Ecto neural progenitor cell (in vitro differentiated cells): ENCODE data around the gene ARNT2.
"Not testable (repeated sequence)": the region's sequence is repeated elsewhere in the genome, so short reads cannot be mapped to it uniquely, and the experiment has no call there.

Source experiments
- DNase-seq: peaks from one replicate; pipeline ENCODE4 v3.0.0-alpha.2; 2018; ENCODE audit warnings: low spot score

ARNT2 gene

GRCh38 chr15:80618685-80619400 lies 214.7 kb downstream of the ARNT2 start:
- no peak for DNase-seq

GRCh38 chr15:80619680-80620079 lies 215.5 kb downstream of the ARNT2 start:
- no peak for DNase-seq

DNA sequence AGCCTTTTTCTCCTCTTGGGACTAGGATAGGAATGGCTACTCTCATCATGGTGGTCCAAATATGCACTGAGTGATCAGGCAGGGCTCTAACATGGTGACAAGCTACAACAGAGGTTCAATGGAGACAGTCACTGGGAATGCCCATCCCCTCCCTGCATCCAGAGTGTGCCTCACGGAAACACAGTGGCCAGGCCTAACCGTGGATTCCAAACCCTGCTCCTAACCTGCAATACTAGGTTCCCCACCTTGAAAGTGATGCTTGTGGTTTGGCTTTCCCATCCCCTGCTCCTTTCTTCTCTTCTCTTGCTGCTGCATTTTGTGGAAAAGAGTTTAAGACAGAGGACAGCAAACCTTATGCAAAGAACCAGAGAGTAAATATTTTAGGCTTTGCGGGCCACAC lies 216.0 kb downstream of the ARNT2 start:
- DNase-seq, result no peak

DNA sequence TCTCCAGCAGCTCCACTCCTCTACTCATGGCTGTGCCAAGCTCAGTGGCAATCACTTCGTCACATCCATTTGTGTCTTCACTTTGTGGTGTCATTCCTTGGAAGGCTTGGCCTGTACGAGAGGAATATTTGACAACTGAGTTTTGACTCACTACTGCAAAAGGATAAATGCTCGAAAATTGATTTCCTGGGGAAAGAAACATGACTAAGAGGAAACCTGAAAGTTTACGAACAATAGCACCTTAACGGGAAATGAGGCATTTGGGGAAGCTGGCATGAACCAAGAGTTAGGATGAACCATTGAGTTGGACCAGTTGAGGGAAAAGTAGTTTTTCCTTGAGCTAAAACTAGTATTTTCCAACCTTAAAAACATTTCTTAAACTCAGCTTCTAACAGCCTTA lies 216.7 kb downstream of the ARNT2 start:
- no peak for DNase-seq

DNA sequence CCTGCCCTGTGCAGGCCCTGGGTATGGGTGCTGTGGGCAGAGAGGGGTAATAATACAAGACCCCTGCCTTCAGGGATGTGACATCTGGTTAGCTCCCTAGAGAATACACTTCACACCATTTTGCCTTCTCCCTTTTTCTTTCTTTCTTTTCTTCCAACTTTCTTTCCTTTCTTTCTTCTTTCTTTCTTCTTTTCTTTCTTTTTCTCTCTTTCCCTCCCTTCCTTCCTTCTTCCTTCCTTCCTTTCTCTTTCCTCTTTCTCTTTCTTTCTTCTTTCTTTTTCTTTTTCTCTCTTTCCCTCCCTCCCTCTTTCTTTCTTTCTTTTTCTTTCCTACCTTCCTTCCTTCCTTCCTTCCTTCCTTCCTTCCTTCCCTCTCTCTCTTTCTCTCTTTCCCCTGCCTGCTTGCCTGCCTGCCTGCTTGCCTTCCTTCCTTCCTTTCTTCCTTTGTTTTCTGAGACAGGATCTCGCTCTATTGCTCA lies 222.5 kb downstream of the ARNT2 start:
- DNase-seq, result no peak

GRCh38 chr15:80629355-80629754 lies 225.2 kb downstream of the ARNT2 start:
- no peak for DNase-seq

DNA sequence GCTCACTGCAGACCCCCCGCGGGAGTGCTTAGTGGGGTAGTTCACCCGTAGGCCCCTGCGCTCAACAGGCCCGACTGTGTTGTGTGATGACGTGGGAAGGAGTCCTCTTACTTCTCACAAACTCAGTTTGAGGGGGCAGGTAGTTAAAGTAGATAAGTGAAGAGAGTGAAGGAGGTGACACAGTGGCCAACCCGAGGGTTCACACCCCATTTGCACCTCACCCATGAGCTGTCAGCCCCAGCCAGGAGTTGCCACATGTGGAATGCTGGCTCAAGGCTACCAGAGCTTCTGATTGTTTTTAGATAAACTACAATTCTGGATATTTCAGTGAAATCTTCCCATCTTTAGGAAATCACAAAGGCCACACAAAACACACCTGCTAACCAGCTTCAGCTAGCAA lies 226.8 kb downstream of the ARNT2 start:
- no peak for DNase-seq

DNA sequence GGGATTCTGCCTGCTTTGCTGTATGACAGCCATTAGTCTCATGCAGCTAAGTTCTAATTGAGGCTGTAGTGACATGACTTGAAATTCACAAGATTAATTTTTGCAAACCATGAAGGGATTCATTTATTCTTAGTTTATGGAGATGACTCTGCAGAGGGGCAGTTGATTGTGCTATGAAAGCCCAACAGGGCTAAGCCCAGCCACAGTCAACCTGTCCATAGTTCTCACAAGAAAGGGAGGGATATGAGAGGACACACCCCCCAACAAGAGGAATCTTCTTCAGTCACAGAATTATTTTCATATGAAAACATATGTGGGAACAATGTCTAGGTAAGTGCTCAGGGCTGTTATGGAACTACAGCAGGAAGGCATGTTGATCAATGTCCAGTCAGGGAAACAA lies 229.0 kb downstream of the ARNT2 start:
- no peak for DNase-seq

GRCh38 chr15:80635953-80636352 lies 231.8 kb downstream of the ARNT2 start:
- no peak for DNase-seq

DNA sequence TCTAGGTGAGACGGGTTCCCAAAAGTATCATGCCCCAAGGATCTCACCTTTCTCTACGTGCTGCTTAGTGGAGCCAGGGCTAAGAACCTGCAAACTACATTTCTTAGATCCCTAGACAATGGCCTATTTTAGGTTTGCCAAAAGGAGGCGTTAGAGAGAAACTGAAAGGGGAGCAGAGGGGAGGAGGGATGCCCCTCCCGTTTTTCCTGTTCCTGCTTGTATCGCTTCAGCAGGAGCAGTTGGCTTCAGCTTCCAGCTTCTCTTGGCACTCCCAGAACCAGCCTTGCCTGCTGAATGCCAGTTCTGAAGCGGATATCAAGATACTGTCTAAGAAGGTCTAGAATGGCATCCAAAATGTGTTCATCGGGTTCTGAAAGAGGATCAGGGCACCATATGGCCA lies 232.5 kb downstream of the ARNT2 start:
- DNase-seq, result no peak

- DNase-seq, result no peak
Observed at GRCh38 chr15:80637747-80638146, 233.6 kb downstream of the ARNT2 start.

DNA sequence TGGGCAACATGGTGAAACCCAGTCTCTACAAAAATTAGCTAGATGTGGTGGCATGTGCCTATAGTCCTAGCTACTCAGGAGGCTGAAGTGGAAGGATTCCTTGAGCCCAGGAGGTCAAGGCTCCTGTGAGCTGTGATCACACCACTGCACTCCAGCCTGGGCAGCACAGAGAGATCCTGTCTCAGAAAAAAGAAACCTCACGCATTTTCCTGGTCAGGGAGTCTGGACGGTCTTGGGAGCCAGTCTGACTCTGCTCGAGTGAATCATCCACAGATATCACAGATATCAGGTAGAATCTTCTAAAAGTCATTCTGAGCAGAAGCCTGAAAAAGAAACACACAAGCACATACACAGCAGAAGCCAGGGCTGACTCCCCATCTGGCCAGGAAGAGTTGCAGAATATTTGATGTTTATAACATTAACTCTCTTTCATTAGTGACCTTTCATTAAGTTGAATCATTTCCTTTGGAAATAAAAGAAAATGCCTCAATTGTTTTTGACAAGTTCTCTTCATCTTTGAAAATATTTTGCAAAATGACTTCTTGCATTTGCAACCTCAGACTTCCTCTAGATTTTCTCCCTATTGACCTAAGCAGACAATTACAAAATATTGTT lies 234.5 kb downstream of the ARNT2 start:
- DNase-seq, result no peak

DNA sequence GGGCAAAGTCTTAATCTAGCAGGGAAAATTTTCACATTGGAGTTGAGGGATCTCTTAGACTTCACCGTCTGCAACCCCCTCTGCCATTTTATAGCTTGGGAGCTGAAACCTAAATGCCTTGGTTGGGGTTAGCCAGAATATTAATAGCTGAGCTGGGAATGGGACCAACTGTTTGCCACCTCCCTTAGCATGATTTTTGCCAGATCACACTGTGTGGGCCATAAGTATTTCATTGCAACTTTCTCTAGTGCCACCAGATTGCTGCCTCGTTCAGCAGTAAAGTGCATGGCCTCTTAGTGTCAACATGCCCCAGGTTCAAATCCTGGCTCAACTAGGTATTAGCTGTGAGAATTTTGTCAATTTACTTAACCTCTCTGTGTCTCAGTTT lies 235.0 kb downstream of the ARNT2 start:
- no peak for DNase-seq

DNA sequence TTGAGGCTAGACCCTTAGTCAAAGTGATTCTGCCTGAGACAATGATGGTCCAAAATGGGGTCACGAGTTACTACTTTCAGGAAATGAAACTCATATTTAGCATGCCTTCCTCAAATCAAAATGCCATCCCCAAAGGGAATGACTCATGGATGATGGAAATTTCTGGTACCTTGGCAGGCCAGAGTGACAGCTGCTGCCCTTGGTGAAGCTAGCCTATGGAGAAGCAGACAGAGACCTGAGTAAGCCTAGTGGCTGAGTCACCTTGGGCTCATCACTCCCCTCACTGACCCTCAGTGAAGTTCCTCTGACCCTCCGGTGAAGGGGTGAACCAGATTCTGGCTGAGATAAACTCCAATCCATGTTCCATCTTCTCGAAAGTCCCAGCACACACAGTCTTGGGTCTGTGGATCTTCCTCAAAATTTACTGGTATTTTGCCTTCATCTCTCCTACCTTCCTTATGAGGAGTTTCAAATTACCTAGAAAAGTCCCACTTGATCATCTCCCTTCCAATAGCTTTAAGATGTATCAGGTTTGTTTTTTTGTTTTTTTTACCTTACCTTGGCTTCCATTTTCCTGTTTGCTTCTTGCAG lies 236.4 kb downstream of the ARNT2 start:
- DNase-seq, result no peak

GRCh38 chr15:80641384-80641783 lies 237.2 kb downstream of the ARNT2 start:
- no peak for DNase-seq

DNA sequence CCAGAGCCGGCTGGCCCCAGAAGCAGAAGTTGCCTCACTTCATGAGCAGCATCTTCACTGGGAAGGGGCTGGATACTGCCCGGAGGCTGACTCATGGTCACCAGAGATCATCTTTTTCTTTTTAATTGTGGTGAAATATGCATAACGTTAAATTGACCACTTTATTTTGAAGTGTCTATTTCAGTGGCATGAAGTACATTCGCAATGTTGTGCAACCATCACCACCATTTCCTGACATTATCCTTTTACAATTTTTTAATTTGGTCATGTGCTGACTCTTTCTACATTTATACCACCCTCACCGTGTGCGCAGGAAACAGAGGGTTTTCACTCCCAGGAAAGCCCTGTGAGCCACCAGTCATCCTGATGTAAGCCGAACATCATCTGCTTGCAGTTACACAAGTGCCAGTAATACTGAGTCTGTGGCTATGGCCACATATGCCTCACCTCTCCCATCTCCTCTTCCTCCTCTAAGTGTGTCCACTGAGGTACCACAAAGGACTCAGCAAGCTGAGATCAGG lies 239.3 kb downstream of the ARNT2 start:
- no peak for DNase-seq

- DNase-seq, result no peak
Observed at GRCh38 chr15:80645494-80646065, 241.4 kb downstream of the ARNT2 start.

- DNase-seq, result not testable (repeated sequence)
Observed at GRCh38 chr15:80647424-80647823, 243.2 kb downstream of the ARNT2 start.
